ENCODE results near the gene LOXL3. TPM values are rescaled to one million over a fixed set of nuclear protein-coding genes. Genes with fewer than 3 reads are reported as not detected.

Gene LOXL3
- total and polyA plus RNA-seq, 2 of the 8 experiments (the other 6 are each of a cell fraction or from before 2014, with no cell fraction given) = 22.4 to 27.2 TPM

GRCh38 chr2:74527741-74528140 is 26.0 kb downstream of the LOXL3 start (continued):
- TF ChIP-seq CHD7 (IDR thresholded peaks at IDR 0.05; ENCODE audit: insufficient replicate concordance, low read length) = no peak
